HG02938 (cell line): Measurements from ENCODE around the gene ANTXR1.

Experiments used
- ATAC-seq: cut with Tn5 transposase; IDR thresholded peaks from one replicate; pipeline ENCODE4 v1.9.1; 2021; ENCODE audit warnings: mild to moderate bottlenecking, moderate library complexity; ENCODE audit not compliant: unreplicated experiment

ANTXR1 gene

GRCh38 chr2:69298862-69299261 is 285.9 kb downstream of the ANTXR1 start:
- ATAC-seq: no peak
